MM.1S (cell line): ENCODE data around the gene HOXB1.

Source experiments
- DNase-seq: peaks from one replicate; pipeline ENCODE4 v3.0.0-alpha.2; 2015
- H2AFZ ChIP-seq: fragments of 300-600 bp; sonication (generic); 2 replicates; pipeline ENCODE4 v1.6.0; 2016; ENCODE audit warnings: antibody characterized with exemption, low read length
- H3F3A ChIP-seq: fragments of 300-600 bp; sonication (generic); 2 replicates; pipeline ENCODE4 v1.6.1; 2016; ENCODE audit warnings: mild to moderate bottlenecking, antibody characterized with exemption, low read length, moderate library complexity, mixed read lengths; ENCODE audit not compliant: insufficient read depth
- H3K27ac ChIP-seq: fragments of 300-600 bp; sonication (generic); 2 replicates; pipeline ENCODE4 v1.5.1; 2016; ENCODE audit warnings: mild to moderate bottlenecking, low read length
- H3K27me3 ChIP-seq: fragments of 300-600 bp; sonication (generic); replicated peaks from 2 replicates; pipeline ENCODE4 v1.6.0; 2016; ENCODE audit warnings: low read length; ENCODE audit not compliant: insufficient read depth
- H3K36me3 ChIP-seq: fragments of 300-600 bp; sonication (generic); replicated peaks from 2 replicates; pipeline ENCODE4 v1.6.1; 2016; ENCODE audit warnings: mild to moderate bottlenecking, low read length, mixed read lengths; ENCODE audit not compliant: insufficient read depth
- H3K4me1 ChIP-seq: fragments of 300-600 bp; sonication (generic); 2 replicates; pipeline ENCODE4 v1.6.1; 2016; ENCODE audit warnings: low read length, mixed read lengths
- H3K4me2 ChIP-seq: fragments of 300-600 bp; sonication (generic); 2 replicates; pipeline ENCODE4 v1.6.0; 2016; ENCODE audit warnings: low read depth, low read length
- H3K4me3 ChIP-seq: fragments of 300-600 bp; sonication (generic); 2 replicates; pipeline ENCODE4 v1.5.1; 2016; ENCODE audit warnings: low read length, mixed read lengths
- H3K79me2 ChIP-seq: fragments of 300-600 bp; sonication (generic); 2 replicates; pipeline ENCODE4 v1.6.1; 2016; ENCODE audit warnings: mixed run types, low read length, mixed read lengths
- H3K9ac ChIP-seq: fragments of 300-600 bp; sonication (generic); 2 replicates; pipeline ENCODE4 v1.6.1; 2016; ENCODE audit warnings: low read length, mixed read lengths
- H3K9me2 ChIP-seq: fragments of 300-600 bp; sonication (generic); replicated peaks from 2 replicates; pipeline ENCODE4 v1.6.1; 2016; ENCODE audit warnings: mild to moderate bottlenecking, low read length, mixed read lengths; ENCODE audit not compliant: insufficient read depth
- H3K9me3 ChIP-seq: fragments of 300-600 bp; sonication (generic); replicated peaks from 2 replicates; pipeline ENCODE4 v1.6.1; 2016; ENCODE audit warnings: mild to moderate bottlenecking, low read length, mixed read lengths; ENCODE audit not compliant: insufficient read depth
- H4K20me1 ChIP-seq: fragments of 300-600 bp; sonication (generic); 2 replicates; pipeline ENCODE4 v1.6.1; 2016; ENCODE audit warnings: mild to moderate bottlenecking, low read length, moderate library complexity, mixed read lengths; ENCODE audit not compliant: insufficient read depth
- EZH2 ChIP-seq: fragments of 300-600 bp; sonication (generic); optimal IDR thresholded peaks from 2 replicates; pipeline ENCODE3; 2017; ENCODE audit warnings: low read depth, mild to moderate bottlenecking, antibody characterized with exemption, low read length, mixed read lengths
- EZH2phosphoT487 ChIP-seq: fragments of 300-600 bp; sonication (generic); IDR thresholded peaks from 2 replicates; pipeline ENCODE4 v1.6.1; 2018; ENCODE audit warnings: antibody characterized with exemption, low read length
- TF ChIP-seq, protein P1 (sequence below): fragments of 300-600 bp; sonication (generic); IDR thresholded peaks from 2 replicates; pipeline ENCODE4 v1.5.1; 2016; ENCODE audit warnings: antibody characterized with exemption, low read length, mixed read lengths

The HOXB1 gene

DNA sequence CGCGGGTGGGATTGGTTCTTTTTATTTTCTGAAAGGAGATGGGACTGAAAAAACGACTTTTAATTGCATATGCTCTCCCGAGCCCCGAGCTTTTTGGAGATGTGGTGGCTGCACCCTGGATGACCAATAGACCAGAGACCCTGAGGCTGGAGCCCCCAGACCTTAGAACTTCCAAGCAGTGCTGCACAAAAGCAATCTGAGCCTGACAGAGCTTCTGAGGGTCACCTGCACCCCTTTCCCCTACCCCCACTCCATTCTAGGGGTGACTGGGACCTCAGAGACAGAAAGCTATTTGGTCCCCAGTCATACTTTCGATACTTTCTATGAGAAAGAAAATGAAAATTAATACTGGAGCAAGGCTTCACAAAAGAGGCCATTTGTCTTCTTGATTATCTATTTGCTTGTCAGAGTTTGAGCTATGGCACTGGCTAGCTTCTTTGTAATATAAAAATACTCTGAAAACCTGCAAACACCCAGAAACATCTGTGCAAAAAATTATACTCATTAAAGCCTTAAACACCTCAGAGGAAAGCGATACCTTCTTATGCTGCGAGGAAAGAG, 43.8 kb upstream of the HOXB1 start:
- no peak overlapping the region for H3K27ac ChIP-seq
- H3K79me2 ChIP-seq: peaks cover 12% of the 10 kb centered on the region
- no peaks in the 10 kb centered on the region for H3K36me3 ChIP-seq
- H3K4me3 ChIP-seq: no peak overlapping the region
- H3K9ac ChIP-seq: no peak overlapping the region
- H3K4me1 ChIP-seq: peaks cover 8% of the 10 kb centered on the region
- no peak overlapping the region for H3K4me2 ChIP-seq
- H3K9me2 ChIP-seq: no peaks in the 10 kb centered on the region
- no peak overlapping the region for H2AFZ ChIP-seq
- H3K9me3 ChIP-seq: no peaks in the 10 kb centered on the region
- TF ChIP-seq, protein P1, sequence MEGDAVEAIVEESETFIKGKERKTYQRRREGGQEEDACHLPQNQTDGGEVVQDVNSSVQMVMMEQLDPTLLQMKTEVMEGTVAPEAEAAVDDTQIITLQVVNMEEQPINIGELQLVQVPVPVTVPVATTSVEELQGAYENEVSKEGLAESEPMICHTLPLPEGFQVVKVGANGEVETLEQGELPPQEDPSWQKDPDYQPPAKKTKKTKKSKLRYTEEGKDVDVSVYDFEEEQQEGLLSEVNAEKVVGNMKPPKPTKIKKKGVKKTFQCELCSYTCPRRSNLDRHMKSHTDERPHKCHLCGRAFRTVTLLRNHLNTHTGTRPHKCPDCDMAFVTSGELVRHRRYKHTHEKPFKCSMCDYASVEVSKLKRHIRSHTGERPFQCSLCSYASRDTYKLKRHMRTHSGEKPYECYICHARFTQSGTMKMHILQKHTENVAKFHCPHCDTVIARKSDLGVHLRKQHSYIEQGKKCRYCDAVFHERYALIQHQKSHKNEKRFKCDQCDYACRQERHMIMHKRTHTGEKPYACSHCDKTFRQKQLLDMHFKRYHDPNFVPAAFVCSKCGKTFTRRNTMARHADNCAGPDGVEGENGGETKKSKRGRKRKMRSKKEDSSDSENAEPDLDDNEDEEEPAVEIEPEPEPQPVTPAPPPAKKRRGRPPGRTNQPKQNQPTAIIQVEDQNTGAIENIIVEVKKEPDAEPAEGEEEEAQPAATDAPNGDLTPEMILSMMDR: no peak
- TF ChIP-seq EZH2 (no peak), EZH2phosphoT487 (no peak)
- DNase-seq: no peak
- H4K20me1 ChIP-seq: no peaks in the 10 kb centered on the region
- H3F3A ChIP-seq: no peaks in the 10 kb centered on the region
- no peaks in the 10 kb centered on the region for H3K27me3 ChIP-seq

GRCh38 chr17:48571826-48572417, 41.1 kb upstream of the HOXB1 start:
- Histone ChIP-seq H4K20me1 (no peaks in the 10 kb centered on the region), H3K27ac (no peak overlapping the region), H3K27me3 (no peaks in the 10 kb centered on the region), H3K36me3 (no peaks in the 10 kb centered on the region), H3K4me2 (no peak overlapping the region), H3K4me3 (no peak overlapping the region), H3K9ac (no peak overlapping the region), H3K9me2 (no peaks in the 10 kb centered on the region), H3K9me3 (no peaks in the 10 kb centered on the region), H2AFZ (no peak overlapping the region), H3F3A (no peaks in the 10 kb centered on the region), H3K79me2 (peaks cover 6% of the 10 kb centered on the region), H3K4me1 (peaks cover 8% of the 10 kb centered on the region)
- TF ChIP-seq EZH2phosphoT487 (no peak), EZH2 (no peak)
- TF ChIP-seq, protein P1: no peak
- no peak for DNase-seq

DNA sequence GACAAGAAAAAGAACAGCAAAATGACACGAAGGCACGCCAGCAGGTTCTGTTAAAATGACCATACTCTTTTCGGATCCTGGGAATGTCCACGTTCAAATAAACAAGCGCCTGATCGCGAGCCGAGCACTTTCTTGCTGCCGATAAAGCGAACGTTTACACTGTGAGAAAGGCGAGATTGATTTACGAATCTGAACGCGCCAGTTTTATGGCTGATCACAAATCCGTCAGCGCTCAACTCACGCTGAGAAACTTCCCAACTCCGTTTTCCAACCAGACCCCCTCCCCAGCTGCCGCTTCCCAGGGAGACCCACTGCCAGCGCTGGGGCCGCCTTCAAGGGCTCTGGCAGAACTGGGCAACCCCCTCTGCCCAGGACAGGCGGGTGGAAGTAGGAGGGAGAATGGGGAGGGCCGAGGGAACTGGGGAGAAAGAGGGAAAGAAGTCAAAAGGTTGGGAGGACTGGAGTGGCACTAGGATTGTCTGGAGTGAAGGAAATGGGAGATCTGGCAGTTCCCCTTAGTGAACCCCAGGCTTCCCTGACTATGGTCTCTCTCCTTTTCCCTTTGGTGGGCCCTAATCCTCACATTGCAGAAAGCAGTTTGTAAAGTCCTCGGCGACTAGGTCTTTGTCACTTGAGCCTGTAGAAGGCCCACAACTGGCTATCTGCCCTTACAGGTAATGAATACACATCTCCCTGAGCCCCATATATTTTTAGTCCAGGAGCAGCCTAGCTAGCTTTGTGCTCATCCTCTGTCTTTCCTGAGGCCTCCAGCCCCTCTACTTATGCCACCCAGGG, 40.4 kb upstream of the HOXB1 start:
- Histone ChIP-seq H3K27me3 (no peaks in the 10 kb centered on the region), H3K4me1 (peaks cover 6% of the 10 kb centered on the region), H3K9me2 (no peaks in the 10 kb centered on the region), H4K20me1 (no peaks in the 10 kb centered on the region), H3K27ac (no peak overlapping the region), H3K79me2 (0 out of 2 replicates have a peak, but pooled peaks cover 3% of the 10 kb centered on the region), H3K9ac (no peak overlapping the region), H2AFZ (no peak overlapping the region), H3K9me3 (no peaks in the 10 kb centered on the region), H3K36me3 (no peaks in the 10 kb centered on the region), H3K4me3 (no peak overlapping the region), H3F3A (no peaks in the 10 kb centered on the region), H3K4me2 (no peak overlapping the region)
- TF ChIP-seq EZH2: no peak
- TF ChIP-seq, protein P1: no peak
- TF ChIP-seq EZH2phosphoT487: no peak
- no peak for DNase-seq
